ENCODE results near the gene CLMN. TPM values are rescaled to one million over a fixed set of nuclear protein-coding genes. Genes with fewer than 3 reads are reported as not detected.

Gene CLMN
- total and polyA plus RNA-seq, 2 of the 4 experiments (the other 2 are of a cell fraction) = 0.10 to 0.18 TPM

DNA sequence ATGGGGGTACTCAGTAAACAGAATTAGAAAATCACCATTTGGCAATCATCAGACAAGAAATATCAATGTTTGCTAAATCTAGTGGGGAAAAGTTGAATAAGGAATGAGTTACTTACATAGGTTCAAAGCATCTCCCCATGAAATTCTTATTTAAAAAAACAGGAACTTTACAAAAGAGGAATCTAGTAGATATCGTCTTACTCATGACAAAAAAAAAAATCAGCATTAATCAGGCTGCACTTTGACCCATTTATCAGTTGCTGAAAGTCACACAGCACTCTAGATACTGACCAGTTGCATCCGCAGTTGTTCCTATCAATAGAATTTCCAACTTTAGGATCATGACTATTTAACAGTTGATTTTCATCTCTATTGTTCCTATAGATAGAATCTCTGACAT is 156.6 kb downstream of the CLMN start:
- Histone ChIP-seq H3K36me3 (ENCODE audit: control insufficient read depth, insufficient read depth, low read length) (no peaks in the 10 kb centered on the region), H3K18ac (ENCODE audit: low read depth, low read length) (no peak overlapping the region), H2BK120ac (ENCODE audit: low read depth, low read length) (no peak overlapping the region), H3K4me3 (ENCODE audit: insufficient read depth, low read depth, low read length) (no peak overlapping the region), H4K5ac (ENCODE audit: low read depth, low read length) (no peak overlapping the region), H3K9me3 (ENCODE audit: control insufficient read depth, insufficient read depth, low read length) (no peaks in the 10 kb centered on the region), H4K20me1 (ENCODE audit: insufficient read depth, low read length) (no peaks in the 10 kb centered on the region), H3K4ac (ENCODE audit: low read depth, low read length) (no peak overlapping the region), H2AFZ (replicated peaks; ENCODE audit: low read length, poor library complexity) (no peak overlapping the region), H3K9ac (ENCODE audit: low read depth, low read length) (no peak overlapping the region), H2BK20ac (ENCODE audit: low read depth, low read length) (no peak overlapping the region), H2BK15ac (ENCODE audit: low read depth, low read length) (no peak overlapping the region), H2AK5ac (ENCODE audit: low read depth, low read length) (no peak overlapping the region), H3K27me3 (ENCODE audit: control insufficient read depth, insufficient read depth, low read length) (no peaks in the 10 kb centered on the region), H4K8ac (ENCODE audit: low read depth in 2 of 2, low read length in 2 of 2) (no peak overlapping the region), H3K23ac (ENCODE audit: low read depth, low read length) (no peak overlapping the region), H2BK5ac (ENCODE audit: low read depth, low read length, poor library complexity, severe bottlenecking) (no peak overlapping the region), H4K91ac (ENCODE audit: insufficient read depth, low read depth, low read length) (no peak overlapping the region), H3K79me1 (ENCODE audit: low read depth in 1 of 2, low read length in 2 of 2) (peaks cover 0 to 4% of the 10 kb centered on the region in 2 experiments; a peak in 1 of 4 replicates), H3K56ac (ENCODE audit: extremely low read depth, insufficient read depth, low read length) (no peak overlapping the region), H2AK9ac (replicated peaks; ENCODE audit: low read depth, low read length, poor library complexity) (no peak overlapping the region), H3K27ac (ENCODE audit: insufficient read depth, low read length) (no peak overlapping the region), H3K9me1 (ENCODE audit: insufficient read depth, low read length) (no peaks in the 10 kb centered on the region), H3K4me2 (ENCODE audit: low read depth, low read length) (no peak overlapping the region), H3K14ac (replicated peaks; ENCODE audit: low read depth, low read length) (no peak overlapping the region), H3K4me1 (ENCODE audit: control insufficient read depth, insufficient read depth, low read length) (peaks cover under 1% of the 10 kb centered on the region; the same call in 1 of the 2 replicates)
- DNase-seq (no peak), ATAC-seq (ENCODE audit: low read depth) (no peak)
- BruUV-seq (replicated peaks) = no TSS peak
- TF ChIP-seq SMC3 (IDR thresholded peaks at IDR 0.05; ENCODE audit: low read depth, low read length) = no peak
- TF ChIP-seq, protein P1, sequence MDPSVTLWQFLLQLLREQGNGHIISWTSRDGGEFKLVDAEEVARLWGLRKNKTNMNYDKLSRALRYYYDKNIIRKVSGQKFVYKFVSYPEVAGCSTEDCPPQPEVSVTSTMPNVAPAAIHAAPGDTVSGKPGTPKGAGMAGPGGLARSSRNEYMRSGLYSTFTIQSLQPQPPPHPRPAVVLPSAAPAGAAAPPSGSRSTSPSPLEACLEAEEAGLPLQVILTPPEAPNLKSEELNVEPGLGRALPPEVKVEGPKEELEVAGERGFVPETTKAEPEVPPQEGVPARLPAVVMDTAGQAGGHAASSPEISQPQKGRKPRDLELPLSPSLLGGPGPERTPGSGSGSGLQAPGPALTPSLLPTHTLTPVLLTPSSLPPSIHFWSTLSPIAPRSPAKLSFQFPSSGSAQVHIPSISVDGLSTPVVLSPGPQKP (IDR thresholded peaks at IDR 0.05; ENCODE audit: borderline replicate concordance, low read depth, low read length) = no peak
- no peak for TF ChIP-seq MAZ (IDR thresholded peaks at IDR 0.05; ENCODE audit: borderline replicate concordance, low read depth, low read length)
- TF ChIP-seq CEBPB (IDR thresholded peaks at IDR 0.05; ENCODE audit: low read depth, low read length) = no peak
- TF ChIP-seq NFE2L2 (IDR thresholded peaks at IDR 0.05; ENCODE audit: low read depth, low read length) = no peak
- TF ChIP-seq BHLHE40 (IDR thresholded peaks at IDR 0.05; ENCODE audit: low read depth, low read length) = no peak
- TF ChIP-seq, protein P2, sequence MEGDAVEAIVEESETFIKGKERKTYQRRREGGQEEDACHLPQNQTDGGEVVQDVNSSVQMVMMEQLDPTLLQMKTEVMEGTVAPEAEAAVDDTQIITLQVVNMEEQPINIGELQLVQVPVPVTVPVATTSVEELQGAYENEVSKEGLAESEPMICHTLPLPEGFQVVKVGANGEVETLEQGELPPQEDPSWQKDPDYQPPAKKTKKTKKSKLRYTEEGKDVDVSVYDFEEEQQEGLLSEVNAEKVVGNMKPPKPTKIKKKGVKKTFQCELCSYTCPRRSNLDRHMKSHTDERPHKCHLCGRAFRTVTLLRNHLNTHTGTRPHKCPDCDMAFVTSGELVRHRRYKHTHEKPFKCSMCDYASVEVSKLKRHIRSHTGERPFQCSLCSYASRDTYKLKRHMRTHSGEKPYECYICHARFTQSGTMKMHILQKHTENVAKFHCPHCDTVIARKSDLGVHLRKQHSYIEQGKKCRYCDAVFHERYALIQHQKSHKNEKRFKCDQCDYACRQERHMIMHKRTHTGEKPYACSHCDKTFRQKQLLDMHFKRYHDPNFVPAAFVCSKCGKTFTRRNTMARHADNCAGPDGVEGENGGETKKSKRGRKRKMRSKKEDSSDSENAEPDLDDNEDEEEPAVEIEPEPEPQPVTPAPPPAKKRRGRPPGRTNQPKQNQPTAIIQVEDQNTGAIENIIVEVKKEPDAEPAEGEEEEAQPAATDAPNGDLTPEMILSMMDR (conservative IDR thresholded peaks at IDR 0.05; ENCODE audit: low read depth, low read length) = no peak
- no peak for TF ChIP-seq RAD21 (IDR thresholded peaks at IDR 0.05; ENCODE audit: low read length)
- TF ChIP-seq MAFK (IDR thresholded peaks at IDR 0.05; ENCODE audit: low read depth, low read length) = no peak
- in situ Hi-C loops (cut with MboI; ENCODE audit: low sequenced_read_pairs) (no loop called here), dilution Hi-C loops (cut with HindIII; ENCODE audit: low sequenced_read_pairs, unreplicated experiment) (no loop called here), intact Hi-C loops (cut with micrococcal nuclease) (no loop called here)
- ChIA-PET CTCF (no interaction called here), POLR2A (ENCODE audit: unreplicated experiment) (no interaction called here)
- no CpG with 5 or more reads among the region's 2 CpGs for WGBS, 2 experiments (ENCODE audit: extremely low coverage in 2 of 2, insufficient read length in 1 of 2)

Data from IMR-90 (cell line).